Heart right ventricle (tissue), 16 donors: ENCODE results near the gene ZACN. TPM values are rescaled to one million over a fixed set of nuclear protein-coding genes. Genes with fewer than 3 reads are reported as not detected.
"Not testable (repeated sequence)": the region's sequence is repeated elsewhere in the genome, so short reads cannot be mapped to it uniquely, and the experiment has no call there.

Experiments
- ATAC-seq, 8 donors: fragments of 200-7000 bp; cut with Tn5 transposase; one replicate each; pipeline ENCODE4 v1.9.1; 2020; ENCODE audit warnings: mild to moderate bottlenecking in 8 of 8, moderate library complexity in 8 of 8, moderate number of reproducible peaks in 1 of 8
- DNase-seq, 2 donors: peaks; one replicate each; pipeline ENCODE4 v3.0.0-alpha.2; 2020
- H3K27ac ChIP-seq, 10 donors: fragments of 200-600 bp; sonication (generic) in 2 of 10; one replicate each; pipeline versions ENCODE4 v1.5.0 to v1.8.0; 2020 to 2022; ENCODE audit warnings: mild to moderate bottlenecking in 3 of 10
- H3K27me3 ChIP-seq, 7 donors: fragments of 200-600 bp; one replicate each; pipeline ENCODE4 v1.8.0; 2021 to 2022; ENCODE audit warnings: mild to moderate bottlenecking in 2 of 7
- H3K36me3 ChIP-seq, 9 donors: fragments of 200-600 bp; sonication (generic) in 1 of 9; one replicate each; pipeline versions ENCODE4 v1.5.0 to v1.8.0; 2020 to 2022; ENCODE audit warnings: mild to moderate bottlenecking in 2 of 9
- H3K4me1 ChIP-seq, 9 donors: fragments of 200-600 bp; sonication (generic) in 1 of 9; one replicate each; pipeline versions ENCODE4 v1.5.0 to v1.8.0; 2020 to 2022; ENCODE audit warnings: mild to moderate bottlenecking in 4 of 9
- H3K4me3 ChIP-seq, 10 donors: fragments of 200-600 bp; sonication (generic) in 2 of 10; one replicate each; pipeline versions ENCODE4 v1.5.0 to v1.8.0; 2020 to 2022; ENCODE audit warnings: mild to moderate bottlenecking in 7 of 10, moderate library complexity in 2 of 10
- H3K9me3 ChIP-seq, 11 donors: fragments of 200-600 bp in 10 of 11; sonication (generic) in 2 of 11; one replicate each; pipeline versions ENCODE4 v1.5.0 to v1.8.0; 2013 to 2022; ENCODE audit warnings: mild to moderate bottlenecking in 2 of 11, control low read depth in 1 of 11, moderate library complexity in 1 of 11
- WGBS, 2 donors: extraction: QIAGEN DNeasy Blood & Tissue Kit; methylation state at CpG; one replicate each; pipeline ENCODE4 v1.1.7; 2013; ENCODE audit warnings: inconsistent platforms in 1 of 2; 5-methylcytosine and 5-hydroxymethylcytosine counted together
- intact Hi-C, 10 donors: fragments of 100-400 bp; cut with DNase I; formaldehyde crosslinking; loops; one replicate each; pipeline versions ENCODE4 v1.11.1 to v1.14.2; 2022
- polyA plus RNA-seq, 2 donors: library from polyadenylated mRNA; stranded (reverse); fragments of 200-250 nt; gene quantifications; one replicate each; pipeline ENCODE4 v1.2.3, GENCODE V29; 2013
- total RNA-seq, 10 donors: library from RNA; stranded (reverse); fragmentation: NEBNext Ultra II Directional in 3 of 10; extraction: Animal tissue kit (Norgen Biotek cat#: 25700) in 3 of 10; gene quantifications; one replicate each; pipeline versions ENCODE4 v1.2.1 to v1.2.4, GENCODE V29; 2021 to 2023
- TF ChIP-seq, protein P1 (sequence below), 9 donors: fragments of 200-600 bp; sonication (generic) in 2 of 9; IDR thresholded peaks; one replicate each; pipeline versions ENCODE4 v1.5.0 to v1.8.0; 2021 to 2022; ENCODE audit warnings: antibody characterized with exemption in 9 of 9, mild to moderate bottlenecking in 5 of 9, moderate library complexity in 1 of 9
- donor health status: Arrhythmogenic right ventricular cardiomyopathy.
- donor health status: ischemic (EF 13 %, LVEDD 7.1; RV severe dilation, severe dysfunction).
- donor health status: healthy with polysubstance abuse.
- donor health status: DM: no; HTN: yes; CAD: no.
- donor health status: DM: no; HTN: no; CAD: no.
- donor health status: ischemic (EF 25% LVEDD 6.9; RV normal size, moderate dysfunction).
- donor health status: ischemic (EF 25% LVEDD 5.7; RV mildly dilated, moderate dysfunction).
- donor health status: healthy.
- donor health status: DM: yes; HTN: yes; CAD: no.
- donor health status: Ischemic cardiomyopathy.
- donor health status: ischemic (EF 35%, LVEDD 5.7; RV mildly dilated, moderate dysfunction).
- donor health status: nonischemic (EF 11% LVEDD 7.7; RV severe dilation, severe dysfunction).
- donor health status: DM: yes; HTN: yes; CAD: no.
- donor health status: PGD.
- donor health status: ischemic (EF 29% LVEDD 5.4; RV normal size, mild dysfunction).
- donor health status: nonischemic (EF 23%, LVEDD 6.1; RV moderate dilation, normal function).

Gene ZACN
- total and polyA plus RNA-seq, 12 donors = 1.1 to 1.6 TPM; not detected in 10

DNA sequence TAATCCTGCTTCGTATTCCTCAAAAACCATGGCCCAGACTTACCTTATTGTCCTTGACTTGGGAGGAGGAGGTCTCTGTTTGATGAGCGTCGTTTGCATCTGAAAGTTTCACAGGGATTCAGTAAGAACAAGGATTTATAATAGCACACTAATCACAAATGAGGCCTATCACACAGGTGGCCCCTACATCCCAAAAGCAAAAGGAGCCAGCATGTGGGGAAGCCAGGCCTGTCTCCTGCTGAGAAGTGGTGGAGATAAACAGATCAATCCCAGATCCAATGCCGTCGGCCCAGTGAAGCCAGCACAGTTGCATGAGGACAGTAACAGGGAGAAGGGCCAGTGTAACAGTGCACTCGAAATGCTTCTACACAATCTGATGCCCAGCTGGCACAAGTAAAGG, 38.6 kb upstream of the ZACN start:
- no peaks in the 10 kb centered on the region for H3K27me3 ChIP-seq
- ATAC-seq = no peak
- H3K4me1 ChIP-seq = peaks cover 0 to 8% (median 0%) of the 10 kb centered on the region in 9 donors
- intact Hi-C loops = no loop called here
- peaks cover 4 to 82% (median 67%) of the 10 kb centered on the region in 9 donors for H3K36me3 ChIP-seq
- TF ChIP-seq, protein P1, sequence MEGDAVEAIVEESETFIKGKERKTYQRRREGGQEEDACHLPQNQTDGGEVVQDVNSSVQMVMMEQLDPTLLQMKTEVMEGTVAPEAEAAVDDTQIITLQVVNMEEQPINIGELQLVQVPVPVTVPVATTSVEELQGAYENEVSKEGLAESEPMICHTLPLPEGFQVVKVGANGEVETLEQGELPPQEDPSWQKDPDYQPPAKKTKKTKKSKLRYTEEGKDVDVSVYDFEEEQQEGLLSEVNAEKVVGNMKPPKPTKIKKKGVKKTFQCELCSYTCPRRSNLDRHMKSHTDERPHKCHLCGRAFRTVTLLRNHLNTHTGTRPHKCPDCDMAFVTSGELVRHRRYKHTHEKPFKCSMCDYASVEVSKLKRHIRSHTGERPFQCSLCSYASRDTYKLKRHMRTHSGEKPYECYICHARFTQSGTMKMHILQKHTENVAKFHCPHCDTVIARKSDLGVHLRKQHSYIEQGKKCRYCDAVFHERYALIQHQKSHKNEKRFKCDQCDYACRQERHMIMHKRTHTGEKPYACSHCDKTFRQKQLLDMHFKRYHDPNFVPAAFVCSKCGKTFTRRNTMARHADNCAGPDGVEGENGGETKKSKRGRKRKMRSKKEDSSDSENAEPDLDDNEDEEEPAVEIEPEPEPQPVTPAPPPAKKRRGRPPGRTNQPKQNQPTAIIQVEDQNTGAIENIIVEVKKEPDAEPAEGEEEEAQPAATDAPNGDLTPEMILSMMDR (IDR thresholded peaks at IDR 0.05) = no peak
- H3K9me3 ChIP-seq = no peaks in the 10 kb centered on the region
- DNase-seq = no peak
- 74 to 76% methylated on average over 6 of the region's 6 CpGs for WGBS, 2 donors
- no peak overlapping the region for H3K4me3 ChIP-seq
- H3K27ac ChIP-seq = no peak overlapping the region

DNA sequence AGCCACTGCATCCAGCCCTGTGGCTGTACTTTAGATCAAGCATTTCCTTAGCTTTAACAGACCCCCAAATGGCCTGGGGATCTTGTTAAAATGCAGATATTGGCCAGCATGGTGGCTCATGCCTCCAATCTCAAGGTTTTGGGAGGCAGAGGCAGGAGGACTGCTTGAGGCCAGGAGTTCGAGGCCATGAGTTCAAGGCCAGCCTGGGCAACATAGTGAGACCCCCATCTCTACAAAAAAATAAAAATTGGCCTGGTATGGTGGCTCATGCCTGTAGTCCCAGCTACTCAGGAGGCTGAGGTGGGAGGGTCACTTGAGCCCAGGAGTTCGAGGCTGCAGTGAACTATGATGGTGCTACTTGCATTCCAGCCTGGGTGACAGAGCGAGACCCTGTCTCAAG, 36.1 kb upstream of the ZACN start:
- H3K9me3 ChIP-seq, H3K4me3 ChIP-seq, intact Hi-C loops, H3K4me1 ChIP-seq, H3K27ac ChIP-seq, ATAC-seq, DNase-seq, H3K27me3 ChIP-seq: not testable (repeated sequence)
- H3K36me3 ChIP-seq = peaks cover 10 to 100% (median 92%) of the 10 kb centered on the region in 9 donors
- 97 to 98% methylated on average over 3 of the region's 3 CpGs for WGBS, 2 donors

DNA sequence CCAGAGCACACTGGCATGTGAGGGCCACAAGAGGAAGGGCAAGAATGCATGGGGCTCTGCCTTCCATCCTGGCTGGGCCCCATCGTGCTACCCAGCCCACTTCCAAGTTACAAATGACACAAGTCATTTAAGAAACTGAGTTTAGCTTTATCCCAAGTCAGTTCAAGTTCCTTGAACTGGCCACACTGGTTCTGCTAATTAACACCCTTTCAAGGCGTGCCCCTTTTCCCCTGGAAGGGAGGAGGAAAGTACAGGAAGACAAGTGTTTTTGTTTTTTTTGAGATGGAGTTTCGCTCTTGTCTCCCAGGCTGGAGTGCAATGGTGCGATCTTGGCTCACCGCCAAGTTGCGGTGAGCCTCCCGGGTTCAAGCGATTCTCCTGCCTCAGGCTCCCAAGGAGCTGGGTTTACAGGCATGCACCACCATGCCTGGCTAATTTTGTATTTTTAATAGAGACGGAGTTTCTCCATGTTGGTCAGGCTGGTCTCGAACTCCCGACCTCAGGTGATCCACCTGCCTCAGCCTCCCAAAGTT, 34.4 kb upstream of the ZACN start:
- intact Hi-C loops, H3K4me3 ChIP-seq, H3K4me1 ChIP-seq, H3K27me3 ChIP-seq, H3K9me3 ChIP-seq, DNase-seq, H3K27ac ChIP-seq, ATAC-seq: not testable (repeated sequence)
- WGBS, 2 donors = 77 to 86% methylated on average over 11 of the region's 11 CpGs
- peaks cover 16 to 100% (median 97%) of the 10 kb centered on the region in 9 donors for H3K36me3 ChIP-seq

DNA sequence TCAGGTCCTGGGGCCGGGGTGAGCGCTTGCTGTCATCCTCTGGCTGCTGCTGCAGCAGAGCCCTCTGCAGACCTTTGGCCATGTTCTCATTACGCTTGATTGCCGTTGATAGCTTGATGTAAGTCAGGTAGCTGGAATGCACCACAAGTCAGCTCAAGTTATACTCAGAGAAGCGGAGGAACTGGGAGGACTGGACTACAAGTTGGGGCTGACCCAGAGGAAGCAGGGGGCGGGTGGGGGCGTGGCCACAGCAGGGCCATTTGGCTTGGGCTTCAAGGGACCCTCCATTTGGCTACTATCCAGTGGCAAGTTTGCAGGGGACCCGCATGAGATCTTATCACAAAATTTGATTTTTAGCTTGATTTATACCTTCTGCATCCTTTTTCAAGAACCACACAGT, 32.9 kb upstream of the ZACN start:
- intact Hi-C loops = no loop called here
- WGBS, 2 donors = 91 to 96% methylated on average over 8 of the region's 8 CpGs
- Histone ChIP-seq H3K27me3 (no peaks in the 10 kb centered on the region), H3K4me1 (peaks cover 0 to 3% (median 0%) of the 10 kb centered on the region in 9 donors), H3K36me3 (peaks cover 15 to 100% (median 87%) of the 10 kb centered on the region in 9 donors), H3K9me3 (no peaks in the 10 kb centered on the region), H3K27ac (no peak overlapping the region), H3K4me3 (no peak overlapping the region)
- TF ChIP-seq, protein P1 (IDR thresholded peaks at IDR 0.05) = no peak
- DNase-seq = no peak
- ATAC-seq = no peak

DNA sequence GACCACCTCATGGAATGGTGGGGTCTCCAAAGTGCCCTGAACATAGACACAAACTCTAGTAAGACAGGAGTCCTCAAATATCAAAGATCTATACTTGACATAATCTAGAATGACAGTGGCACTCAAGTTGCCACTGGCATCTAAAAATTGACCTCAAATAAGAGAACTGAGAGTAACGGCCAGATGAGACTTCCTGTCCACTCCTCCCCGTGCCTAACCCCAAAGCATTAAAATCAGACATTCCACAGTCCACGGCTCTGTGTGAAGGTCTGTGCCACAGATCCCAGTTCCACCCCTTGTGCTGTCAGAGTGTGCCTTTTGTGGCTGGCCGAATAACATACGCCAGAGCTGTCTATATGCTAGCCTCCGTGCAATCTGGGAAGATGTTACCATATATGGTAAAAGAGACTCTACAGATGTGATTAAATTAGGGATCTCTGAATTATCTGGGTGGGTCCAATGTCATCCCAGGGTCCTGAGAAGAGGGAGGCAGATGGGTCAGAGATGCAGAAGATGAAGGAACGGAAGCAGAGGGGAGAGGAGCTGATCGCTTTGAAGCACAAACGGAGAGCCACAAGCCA, 30.9 kb upstream of the ZACN start:
- DNase-seq (no peak), ATAC-seq (no peak)
- peaks cover 0 to 3% (median 0%) of the 10 kb centered on the region in 9 donors for H3K4me1 ChIP-seq
- peaks cover 11 to 100% (median 78%) of the 10 kb centered on the region in 9 donors for H3K36me3 ChIP-seq
- intact Hi-C loops = no loop called here
- no peaks in the 10 kb centered on the region for H3K27me3 ChIP-seq
- WGBS, 2 donors = 82 to 84% methylated on average over 9 of the region's 9 CpGs
- no peaks in the 10 kb centered on the region for H3K9me3 ChIP-seq
- TF ChIP-seq, protein P1 (IDR thresholded peaks at IDR 0.05) = no peak
- H3K27ac ChIP-seq = no peak overlapping the region
- H3K4me3 ChIP-seq = no peak overlapping the region
